ENCODE measurements around the gene PDCD7.

Gene PDCD7

GRCh38 chr15:65071381-65071811, 62.2 kb downstream of the PDCD7 start:
- DNase-seq, result no peak

GRCh38 chr15:65069779-65070546, 63.6 kb downstream of the PDCD7 start:
- no peak for DNase-seq

GRCh38 chr15:65069179-65069578, 64.4 kb downstream of the PDCD7 start:
- DNase-seq, result no peak

DNA sequence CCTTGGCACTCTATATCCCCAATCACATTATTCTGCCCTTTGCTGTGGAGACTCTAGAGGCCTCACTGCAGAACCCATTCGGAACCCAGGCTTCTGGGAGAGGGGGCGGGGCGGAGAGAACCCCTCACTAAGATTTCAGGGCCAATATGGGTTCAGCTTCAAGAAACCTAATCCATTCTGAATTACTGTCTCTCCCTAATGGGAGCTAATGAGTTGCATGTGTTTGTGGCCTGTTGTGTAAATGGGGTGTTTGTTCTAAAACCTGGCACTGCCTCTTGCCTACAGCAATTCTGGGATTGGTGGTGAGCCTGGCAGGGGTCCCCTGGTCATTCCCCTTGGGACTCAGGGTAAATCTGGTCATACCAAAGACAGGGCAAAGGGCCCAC, 65.2 kb downstream of the PDCD7 start:
- DNase-seq, result no peak

- DNase-seq, result no peak
Measured at GRCh38 chr15:65067645-65068402, 65.8 kb downstream of the PDCD7 start, which contains the start of gene RASL12. RASL12 (minus strand) TSS chr15:65067991; CDS start chr15:65067835, 156 bp downstream.
